GM12801 (cell line): ENCODE data around the gene TLCD3B.

Experiments used
- TF ChIP-seq, protein P1 (sequence below): IDR thresholded peaks from one replicate; pipeline ENCODE4 v1.5.1; 2011; ENCODE audit warnings: control low read depth; ENCODE audit not compliant: insufficient read length; ENCODE audit errors: extremely low read depth

Gene TLCD3B

DNA sequence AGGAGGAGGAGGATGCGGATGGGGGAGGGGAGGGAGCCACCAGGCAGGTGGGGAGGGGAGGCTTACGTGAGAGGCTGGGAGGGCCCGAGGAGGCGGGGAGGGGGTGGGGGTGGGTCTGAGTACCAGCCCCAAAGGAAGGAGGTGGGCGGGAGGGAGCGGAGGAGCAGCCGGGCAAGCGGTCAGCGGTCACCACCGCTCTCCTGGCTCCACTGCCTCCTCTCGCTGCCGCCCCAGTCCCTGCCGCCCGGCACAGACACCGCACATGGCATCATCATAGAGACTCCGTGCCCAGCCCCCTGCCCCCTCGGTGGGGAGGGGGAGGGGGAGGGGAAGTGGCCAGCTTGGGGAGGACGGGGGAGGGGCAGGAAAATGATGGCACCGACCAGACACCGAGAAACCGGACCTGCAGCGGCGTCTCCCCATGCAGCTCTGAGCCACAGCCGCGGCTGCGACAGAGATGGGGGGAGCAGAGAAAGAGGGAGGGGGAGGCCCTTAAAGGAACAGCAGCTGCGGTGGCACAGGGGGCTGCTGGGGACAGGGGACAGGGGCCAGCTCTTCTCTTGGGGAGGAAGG lies at the start of gene TLCD3B:
Gene TLCD3B (minus strand): TSS at position 431 of the 573 bp plus-strand sequence. CDS start 744 bp downstream, outside the sequence.
- TF ChIP-seq, protein P1, sequence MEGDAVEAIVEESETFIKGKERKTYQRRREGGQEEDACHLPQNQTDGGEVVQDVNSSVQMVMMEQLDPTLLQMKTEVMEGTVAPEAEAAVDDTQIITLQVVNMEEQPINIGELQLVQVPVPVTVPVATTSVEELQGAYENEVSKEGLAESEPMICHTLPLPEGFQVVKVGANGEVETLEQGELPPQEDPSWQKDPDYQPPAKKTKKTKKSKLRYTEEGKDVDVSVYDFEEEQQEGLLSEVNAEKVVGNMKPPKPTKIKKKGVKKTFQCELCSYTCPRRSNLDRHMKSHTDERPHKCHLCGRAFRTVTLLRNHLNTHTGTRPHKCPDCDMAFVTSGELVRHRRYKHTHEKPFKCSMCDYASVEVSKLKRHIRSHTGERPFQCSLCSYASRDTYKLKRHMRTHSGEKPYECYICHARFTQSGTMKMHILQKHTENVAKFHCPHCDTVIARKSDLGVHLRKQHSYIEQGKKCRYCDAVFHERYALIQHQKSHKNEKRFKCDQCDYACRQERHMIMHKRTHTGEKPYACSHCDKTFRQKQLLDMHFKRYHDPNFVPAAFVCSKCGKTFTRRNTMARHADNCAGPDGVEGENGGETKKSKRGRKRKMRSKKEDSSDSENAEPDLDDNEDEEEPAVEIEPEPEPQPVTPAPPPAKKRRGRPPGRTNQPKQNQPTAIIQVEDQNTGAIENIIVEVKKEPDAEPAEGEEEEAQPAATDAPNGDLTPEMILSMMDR: no peak

GRCh38 chr16:30079480-30079879 lies 48.4 kb upstream of the TLCD3B start:
- TF ChIP-seq, protein P1: no peak

- TF ChIP-seq, protein P1: no peak
Observed at GRCh38 chr16:30078744-30079143, 47.7 kb upstream of the TLCD3B start.

DNA sequence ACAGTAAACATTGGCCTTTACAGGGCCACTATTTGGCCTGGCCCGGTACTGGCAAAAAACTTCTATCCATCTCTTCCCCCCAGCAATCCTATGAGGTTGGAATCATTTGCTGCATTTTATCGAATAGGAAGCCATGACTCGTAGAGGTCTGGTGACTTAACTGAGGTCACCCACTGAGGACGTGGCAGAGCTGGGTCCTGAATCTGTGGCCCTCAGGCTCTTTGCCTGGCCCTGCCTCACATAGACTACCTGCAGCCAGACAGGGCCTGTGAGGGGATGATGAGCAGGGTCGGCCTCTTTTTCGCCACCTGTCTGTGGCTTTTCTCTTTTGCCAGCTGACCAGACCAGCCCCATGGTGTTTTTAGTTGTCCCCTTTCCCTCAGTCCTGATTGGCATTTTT lies 46.6 kb upstream of the TLCD3B start:
- TF ChIP-seq, protein P1: no peak

GRCh38 chr16:30076276-30076791 lies 45.3 kb upstream of the TLCD3B start:
- TF ChIP-seq, protein P1: no peak

DNA sequence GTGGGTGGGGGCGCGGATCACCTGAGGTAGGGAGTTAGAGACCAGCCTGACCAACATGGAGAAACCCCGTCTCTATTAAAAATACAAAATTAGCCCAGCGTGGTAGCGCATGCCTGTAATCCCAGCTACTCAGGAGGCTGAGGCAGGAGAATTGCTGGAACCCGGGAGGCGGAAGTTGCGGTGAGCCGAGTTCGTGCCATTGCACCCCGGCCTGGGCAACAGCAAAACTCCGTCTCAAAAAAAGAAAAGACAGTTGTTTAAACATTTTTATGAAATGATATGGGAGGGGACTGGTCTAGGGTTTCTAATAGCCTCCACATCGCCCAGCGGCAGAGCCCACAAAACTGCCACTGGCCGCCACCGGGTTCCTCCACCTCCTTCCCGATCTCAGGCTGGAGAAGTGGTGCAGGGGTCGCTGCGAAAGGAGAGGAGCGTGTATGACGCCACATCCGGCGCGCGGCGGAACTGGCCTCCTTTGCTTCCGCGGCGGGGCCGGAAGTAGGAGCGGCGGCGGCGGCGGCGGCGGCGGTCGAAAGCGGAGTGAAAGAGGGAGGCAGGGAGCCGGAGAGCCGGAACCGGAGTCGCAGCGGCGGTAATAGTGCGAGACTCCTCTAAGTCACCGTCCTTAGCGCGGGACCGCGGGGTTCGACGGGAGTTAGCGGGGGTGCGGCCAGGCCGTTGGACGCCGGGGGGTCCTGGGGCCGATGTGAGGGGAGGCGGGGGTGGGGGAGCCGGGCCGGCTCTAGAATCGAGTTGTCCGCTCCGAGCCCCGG lies 44.6 kb upstream of the TLCD3B start, which contains the start of gene PPP4C:
Gene PPP4C (plus strand): TSS at position 492 of the 773 bp plus-strand sequence. CDS start 384 bp downstream, outside the sequence.
- TF ChIP-seq, protein P1: no peak

DNA sequence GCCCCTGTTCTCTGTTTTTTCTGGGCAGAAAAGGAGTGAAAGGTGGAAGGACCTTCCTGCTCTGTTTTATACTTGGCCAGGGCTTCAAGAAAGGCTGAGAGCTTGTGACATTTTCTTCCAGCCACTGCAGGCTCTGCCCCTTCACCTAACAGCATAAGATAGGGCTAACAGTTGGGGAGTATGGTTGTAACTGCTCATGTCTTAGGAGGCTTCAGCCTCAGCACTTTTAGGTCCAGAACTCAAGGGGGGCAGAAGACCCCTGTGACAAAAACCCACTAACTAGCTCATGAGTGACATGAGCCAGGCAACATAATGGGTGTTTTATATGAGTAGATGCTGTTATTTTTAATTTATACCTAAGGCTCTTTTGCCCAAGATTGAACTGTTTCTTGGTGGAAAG lies 39.4 kb upstream of the TLCD3B start:
- TF ChIP-seq, protein P1: no peak
